22Rv1 (cell line): Measurements from ENCODE around the gene ZSCAN26.
A peak's percentile ranks its signal among the peaks of the same experiment; 100 is the strongest.
"Not testable (repeated sequence)": the region's sequence is repeated elsewhere in the genome, so short reads cannot be mapped to it uniquely, and the experiment has no call there.

Experiments used
- H3K27ac ChIP-seq: fragments of 450-650 bp; 2 replicates; pipeline ENCODE4 v1.5.1; 2017
- ZFX ChIP-seq: fragments of 450-650 bp; IDR thresholded peaks from 2 replicates; pipeline ENCODE4 v1.6.1; 2017; ENCODE audit warnings: antibody characterized with exemption, borderline replicate concordance
- TF ChIP-seq, protein P1 (sequence below): fragments of 450-650 bp; IDR thresholded peaks from 2 replicates; pipeline ENCODE4 v1.5.1; 2017; ENCODE audit warnings: mild to moderate bottlenecking

The ZSCAN26 gene

DNA sequence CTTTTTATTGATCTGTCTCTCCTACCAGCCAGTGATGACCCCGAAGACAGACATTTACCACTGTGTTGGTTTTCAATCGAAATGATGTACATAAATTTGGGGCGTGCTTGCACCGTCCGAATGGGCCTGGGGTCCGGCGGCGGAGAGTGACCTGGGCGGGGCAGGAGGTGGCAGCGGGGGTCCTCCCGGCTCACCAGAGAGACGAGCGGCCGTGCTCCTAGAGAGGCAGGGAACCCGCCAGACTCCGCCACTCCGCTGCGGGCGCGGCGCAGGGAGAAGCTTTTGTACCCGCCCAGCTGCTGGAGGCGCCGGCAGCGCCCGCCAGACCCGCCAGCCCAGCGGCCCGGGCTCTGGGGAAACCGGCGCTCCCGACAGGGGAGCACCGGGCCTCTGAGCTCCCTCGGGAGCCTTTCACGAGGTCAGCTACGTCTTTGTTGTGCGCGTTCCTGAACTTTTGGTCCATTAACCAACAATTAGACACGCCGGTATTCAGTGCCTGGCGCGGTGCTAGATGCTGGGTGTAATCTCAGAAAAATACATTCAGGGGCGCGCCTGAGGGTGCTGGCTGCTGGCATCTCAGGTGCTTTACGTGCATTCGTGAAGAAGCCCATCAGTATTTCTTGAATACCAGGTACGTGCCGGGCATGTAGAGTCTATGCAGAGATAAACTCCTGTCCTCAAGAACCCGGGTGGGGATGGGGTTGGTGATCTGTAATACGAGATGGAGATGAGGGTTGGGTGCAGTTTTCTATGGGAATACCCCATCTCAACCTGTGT is 14.5 kb downstream of the ZSCAN26 start, which contains the start of gene PGBD1:
TSS of gene PGBD1 (plus strand) at position 285 of the 777 bp plus-strand sequence. CDS start 2,242 bp downstream, outside the sequence.
- H3K27ac ChIP-seq = peak within 1 kb of the TSS; percentile 25; the same call in 1 of the 2 replicates
- TF ChIP-seq, protein P1, sequence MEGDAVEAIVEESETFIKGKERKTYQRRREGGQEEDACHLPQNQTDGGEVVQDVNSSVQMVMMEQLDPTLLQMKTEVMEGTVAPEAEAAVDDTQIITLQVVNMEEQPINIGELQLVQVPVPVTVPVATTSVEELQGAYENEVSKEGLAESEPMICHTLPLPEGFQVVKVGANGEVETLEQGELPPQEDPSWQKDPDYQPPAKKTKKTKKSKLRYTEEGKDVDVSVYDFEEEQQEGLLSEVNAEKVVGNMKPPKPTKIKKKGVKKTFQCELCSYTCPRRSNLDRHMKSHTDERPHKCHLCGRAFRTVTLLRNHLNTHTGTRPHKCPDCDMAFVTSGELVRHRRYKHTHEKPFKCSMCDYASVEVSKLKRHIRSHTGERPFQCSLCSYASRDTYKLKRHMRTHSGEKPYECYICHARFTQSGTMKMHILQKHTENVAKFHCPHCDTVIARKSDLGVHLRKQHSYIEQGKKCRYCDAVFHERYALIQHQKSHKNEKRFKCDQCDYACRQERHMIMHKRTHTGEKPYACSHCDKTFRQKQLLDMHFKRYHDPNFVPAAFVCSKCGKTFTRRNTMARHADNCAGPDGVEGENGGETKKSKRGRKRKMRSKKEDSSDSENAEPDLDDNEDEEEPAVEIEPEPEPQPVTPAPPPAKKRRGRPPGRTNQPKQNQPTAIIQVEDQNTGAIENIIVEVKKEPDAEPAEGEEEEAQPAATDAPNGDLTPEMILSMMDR = no peak
- TF ChIP-seq ZFX = no peak

DNA sequence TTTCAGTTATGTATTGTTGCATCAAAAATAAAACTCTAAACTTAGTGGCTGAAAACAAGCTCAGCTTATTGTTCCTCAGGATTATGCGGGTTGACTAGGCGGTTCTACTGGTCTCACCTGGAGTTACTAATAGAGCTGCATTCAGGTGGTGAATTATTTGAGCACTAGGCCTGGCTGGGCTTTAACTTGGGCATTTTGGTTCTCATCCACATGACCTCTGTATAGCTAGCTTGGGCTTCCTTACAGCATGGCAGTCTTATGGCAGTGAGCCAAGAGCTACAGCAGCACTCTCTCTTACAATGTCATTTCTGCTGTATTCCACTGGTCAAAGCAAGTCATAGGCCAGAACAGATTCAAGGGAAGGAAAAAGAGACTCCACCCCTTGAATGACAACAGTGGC is 16.0 kb downstream of the ZSCAN26 start:
- no peak overlapping the region for H3K27ac ChIP-seq
- TF ChIP-seq, protein P1 = no peak
- no peak for TF ChIP-seq ZFX

DNA sequence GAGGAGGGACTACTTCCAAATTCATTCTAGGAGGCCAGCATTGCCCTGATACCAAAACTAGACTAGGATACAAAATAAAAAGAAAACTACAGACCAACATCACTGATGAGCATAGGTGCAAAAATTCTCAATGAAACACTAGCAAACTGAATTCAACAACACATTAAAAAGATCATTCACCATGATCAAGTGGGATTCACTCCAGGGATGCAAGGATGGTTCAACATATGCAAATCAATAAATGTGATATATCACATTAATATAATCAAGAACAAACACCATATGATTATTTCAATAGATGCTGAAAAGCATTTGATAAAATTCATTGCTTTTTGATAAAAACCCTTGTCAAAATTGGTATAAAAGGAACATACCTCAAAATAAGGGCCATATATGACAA is 24.6 kb downstream of the ZSCAN26 start:
- no peak overlapping the region for H3K27ac ChIP-seq
- TF ChIP-seq ZFX = no peak
- TF ChIP-seq, protein P1 = no peak

DNA sequence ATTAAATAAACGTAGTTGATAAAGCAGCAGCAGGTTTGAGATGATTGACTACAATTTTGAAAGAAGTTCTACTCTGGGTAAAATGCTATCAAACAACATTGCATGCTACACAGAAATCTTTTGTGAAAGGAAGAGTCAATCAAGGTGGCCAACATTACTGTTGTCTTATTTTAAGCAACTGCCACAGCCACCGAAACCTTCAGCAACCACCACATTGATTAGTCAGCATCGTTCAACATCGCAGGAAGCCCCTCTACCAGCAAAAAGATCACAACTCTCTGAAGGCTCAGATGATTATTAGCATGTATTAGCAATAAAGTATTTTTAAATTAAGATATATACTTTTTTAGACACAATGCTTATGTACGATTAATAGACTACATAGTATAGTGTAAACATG is 28.4 kb downstream of the ZSCAN26 start:
- H3K27ac ChIP-seq = no peak overlapping the region
- no peak for TF ChIP-seq ZFX
- TF ChIP-seq, protein P1 = no peak

DNA sequence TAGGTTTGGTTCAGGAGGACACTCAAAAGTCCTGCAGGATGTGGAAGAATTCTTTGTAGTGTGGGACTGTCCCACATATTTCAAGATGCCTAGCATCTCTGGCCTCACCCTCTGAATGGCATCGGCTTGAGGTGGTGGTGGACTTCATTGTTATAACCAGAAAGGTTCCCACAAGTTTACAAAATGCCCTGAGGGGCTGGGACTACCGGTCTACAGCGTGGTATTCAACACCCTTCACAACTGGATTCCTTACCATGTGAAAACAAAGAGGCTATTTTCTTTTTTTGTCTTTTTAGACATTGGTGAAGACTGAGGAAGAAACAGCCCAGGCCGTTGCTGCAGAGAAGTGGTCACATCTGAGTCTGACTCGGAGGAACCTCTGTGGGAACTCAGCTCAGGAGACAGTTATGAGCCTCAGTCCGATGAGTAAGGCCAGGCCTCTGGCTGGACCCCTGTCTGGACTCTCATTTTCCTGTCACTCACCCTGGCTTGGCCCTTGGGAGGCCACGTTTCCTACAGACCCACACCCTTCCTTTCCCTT is 29.6 kb downstream of the ZSCAN26 start:
- no peak overlapping the region for H3K27ac ChIP-seq
- no peak for TF ChIP-seq ZFX
- TF ChIP-seq, protein P1 = no peak

DNA sequence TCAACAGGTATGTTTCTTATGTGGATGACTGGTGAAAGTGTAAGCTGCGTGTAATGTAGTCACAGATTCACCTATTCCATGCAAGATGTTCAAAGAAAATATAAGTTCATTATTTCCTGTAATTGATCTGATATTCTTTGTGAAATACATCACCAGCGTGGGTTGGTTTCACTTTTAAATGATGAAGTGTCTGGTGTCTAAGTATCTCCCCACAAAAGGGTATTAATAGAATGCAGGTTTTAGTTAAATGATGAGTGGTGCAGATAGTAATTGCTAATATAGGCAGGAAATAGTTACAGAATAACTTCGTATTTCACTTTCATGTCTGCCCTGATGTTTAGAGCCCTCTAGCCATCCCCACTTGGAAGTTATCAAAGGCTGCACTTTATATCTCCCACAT is 36.6 kb downstream of the ZSCAN26 start:
- no peak overlapping the region for H3K27ac ChIP-seq
- TF ChIP-seq, protein P1 = no peak
- no peak for TF ChIP-seq ZFX

DNA sequence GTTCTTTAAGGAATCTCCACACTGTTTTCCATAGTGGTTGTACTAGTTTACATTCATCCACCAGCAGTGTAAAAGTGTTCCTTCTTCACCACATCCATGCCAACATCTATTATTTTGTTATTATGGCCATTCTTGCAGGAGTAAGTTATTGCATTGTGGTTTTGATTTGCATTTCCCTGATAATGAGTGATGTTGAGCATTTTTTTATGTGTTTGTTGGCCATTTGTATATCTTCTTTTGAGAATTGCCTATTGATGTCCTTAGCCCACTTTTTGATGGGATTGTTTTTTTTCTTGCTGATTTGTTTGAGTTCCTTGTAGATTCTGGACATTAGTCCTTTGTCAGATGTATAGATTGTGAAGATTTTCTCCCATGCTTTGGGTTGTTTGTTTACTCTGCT is 39.4 kb downstream of the ZSCAN26 start:
- H3K27ac ChIP-seq = not testable (repeated sequence)
